CD14-positive monocyte (primary cell): Measurements from ENCODE around the gene NDUFA8. TPM values are rescaled to one million over a fixed set of nuclear protein-coding genes. Genes with fewer than 3 reads are reported as not detected.

Experiments used
- DNase-seq, 3 donors: peaks; one replicate each; pipeline ENCODE4 v3.0.0-alpha.2; 2011 to 2022
- H2AFZ ChIP-seq: 2 replicates; pipeline ENCODE4 v1.6.0; 2012; ENCODE audit warnings: mild to moderate bottlenecking, low read depth, low read length, inconsistent platforms; ENCODE audit not compliant: insufficient read depth, poor library complexity, severe bottlenecking
- H3K27ac ChIP-seq, 2 donors: 1 replicate in 1 of 2; 2 replicates in 1 of 2; pipeline ENCODE4 v1.5.1; 2012 to 2013; ENCODE audit warnings: low read length in 2 of 2, control low read depth in 1 of 2, inconsistent platforms in 1 of 2, low read depth in 1 of 2, mild to moderate bottlenecking in 1 of 2
- H3K27me3 ChIP-seq, 2 donors: one replicate each; pipeline versions ENCODE4 v1.6.0 to v1.6.1; 2011 to 2013; ENCODE audit warnings: low read length in 2 of 2; ENCODE audit not compliant: control insufficient read depth in 2 of 2, insufficient read depth in 2 of 2
- H3K36me3 ChIP-seq, 2 donors: replicated peaks in 1 of 2; 1 replicate in 1 of 2; 2 replicates in 1 of 2; pipeline versions ENCODE4 v1.5.1 to v1.6.1; 2012 to 2013; ENCODE audit warnings: low read length in 2 of 2, control low read depth in 1 of 2, inconsistent platforms in 1 of 2, mild to moderate bottlenecking in 1 of 2; ENCODE audit not compliant: insufficient read depth in 2 of 2, control insufficient read depth in 1 of 2
- H3K4me1 ChIP-seq, 2 donors: 1 replicate in 1 of 2; 2 replicates in 1 of 2; pipeline versions ENCODE4 v1.5.1 to v1.6.1; 2012 to 2013; ENCODE audit warnings: low read length in 2 of 2, control low read depth in 1 of 2, inconsistent platforms in 1 of 2, mild to moderate bottlenecking in 1 of 2, moderate library complexity in 1 of 2; ENCODE audit not compliant: insufficient read depth in 2 of 2, control insufficient read depth in 1 of 2
- H3K4me2 ChIP-seq: replicated peaks from 2 replicates; pipeline ENCODE3; 2012; ENCODE audit warnings: low read length, moderate library complexity, mild to moderate bottlenecking; ENCODE audit not compliant: poor library complexity, severe bottlenecking; ENCODE audit errors: extremely low read depth
- H3K4me3 ChIP-seq, 3 experiments: fragments of 200-600 bp in 1 of 3; sonication (generic) in 1 of 3; replicated peaks in 1 of 3; 1 replicate in 2 of 3; 2 replicates in 1 of 3; pipeline ENCODE4 v1.5.1; 2011 to 2013; ENCODE audit warnings: low read length in 3 of 3, mild to moderate bottlenecking in 3 of 3, control low read depth in 2 of 3, low read depth in 2 of 3, inconsistent platforms in 1 of 3, moderate library complexity in 1 of 3
- H3K79me2 ChIP-seq: 2 replicates; pipeline ENCODE4 v1.6.0; 2012; ENCODE audit warnings: mild to moderate bottlenecking, control low read depth, inconsistent platforms, low read length, moderate library complexity; ENCODE audit not compliant: insufficient read depth
- H3K9ac ChIP-seq: 2 replicates; pipeline ENCODE4 v1.6.0; 2017; ENCODE audit warnings: low read length, mild to moderate bottlenecking; ENCODE audit not compliant: insufficient read depth, poor library complexity, severe bottlenecking
- H3K9me3 ChIP-seq, 2 donors: replicated peaks in 1 of 2; 1 replicate in 1 of 2; 2 replicates in 1 of 2; pipeline versions ENCODE4 v1.5.1 to v1.6.1; 2012 to 2013; ENCODE audit warnings: low read length in 2 of 2, control low read depth in 1 of 2; ENCODE audit not compliant: control insufficient read depth in 1 of 2, insufficient read depth in 1 of 2
- H4K20me1 ChIP-seq: 2 replicates; pipeline ENCODE4 v1.6.0; 2012; ENCODE audit warnings: mild to moderate bottlenecking, low read length, control low read depth, moderate library complexity; ENCODE audit not compliant: insufficient read depth
- H3K27ac Mint-ChIP-seq, 7 donors: one replicate each; pipeline ENCODE4 v1.8.0; 2020; ENCODE audit warnings: mild to moderate bottlenecking in 7 of 7, mixed read lengths in 7 of 7, moderate library complexity in 6 of 7, inconsistent platforms in 2 of 7
- H3K27me3 Mint-ChIP-seq, 3 donors: one replicate each; pipeline ENCODE4 v1.8.0; 2021 to 2022; ENCODE audit warnings: low read depth in 3 of 3, mild to moderate bottlenecking in 3 of 3, mixed read lengths in 3 of 3, moderate library complexity in 3 of 3, inconsistent platforms in 1 of 3
- H3K36me3 Mint-ChIP-seq, 2 donors: one replicate each; pipeline ENCODE4 v1.8.0; 2020; ENCODE audit warnings: mixed read lengths in 2 of 2, inconsistent platforms in 1 of 2, mild to moderate bottlenecking in 1 of 2
- H3K4me1 Mint-ChIP-seq: one replicate; pipeline ENCODE4 v1.8.0; 2020; ENCODE audit warnings: mild to moderate bottlenecking, mixed read lengths
- H3K4me3 Mint-ChIP-seq, 2 donors: one replicate each; pipeline ENCODE4 v1.8.0; 2020; ENCODE audit warnings: mild to moderate bottlenecking in 2 of 2, mixed read lengths in 2 of 2, moderate library complexity in 1 of 2
- H3K9me3 Mint-ChIP-seq, 7 donors: one replicate each; pipeline ENCODE4 v1.8.0; 2020 to 2022; ENCODE audit warnings: mixed read lengths in 7 of 7, mild to moderate bottlenecking in 6 of 7, moderate library complexity in 6 of 7, inconsistent platforms in 2 of 7
- CTCF ChIP-seq: fragments of 200-600 bp; IDR thresholded peaks from one replicate; pipeline ENCODE4 v1.8.0; 2022; ENCODE audit warnings: antibody characterized with exemption, mild to moderate bottlenecking
- WGBS: methylation state at CpG from one replicate; pipeline ENCODE4 v1.1.5; 2013; ENCODE audit warnings: missing lambda C conversion rate; ENCODE audit not compliant: insufficient coverage; 5-methylcytosine and 5-hydroxymethylcytosine counted together
- intact Hi-C, 2 donors: fragments of 100-400 bp; cut with micrococcal nuclease; formaldehyde crosslinking; loops; one replicate each; pipeline versions ENCODE4 v1.15.0 to v1.15.1; 2023
- polyA plus RNA-seq, 3 donors: library from polyadenylated mRNA; depleted of rRNA in 1 of 3; unstranded in 2 of 3; stranded (reverse) in 1 of 3; fragments of 300-500 nt in 2 of 3; fragments of >200 nt in 1 of 3; fragmentation: Illumina TruSeq in 2 of 3; gene quantifications; 1 replicate in 2 of 3; 2 replicates in 1 of 3; pipeline ENCODE4 v1.2.3, GENCODE V29; 2012 to 2021

Gene NDUFA8
- polyA plus RNA-seq, 3 donors = 19.6 to 71.2 (median 63.5) TPM

- H3K27me3 Mint-ChIP-seq = no peaks in the 10 kb centered on the region
- peaks cover 59 to 82% of the 10 kb centered on the region in 2 donors for H3K36me3 ChIP-seq
- intact Hi-C loops = no loop called here
- H3K36me3 Mint-ChIP-seq = peaks cover 60 to 77% of the 10 kb centered on the region in 2 donors
- H3K9me3 ChIP-seq = no peaks in the 10 kb centered on the region
- H3K4me2 ChIP-seq = no peak overlapping the region
- no peak for DNase-seq
- H3K9me3 Mint-ChIP-seq = peaks cover 0 to 1% (median 0%) of the 10 kb centered on the region in 7 donors
- no CpG with 5 or more reads among the region's 3 CpGs for WGBS
- no peaks in the 10 kb centered on the region for H3K27me3 ChIP-seq
- H3K9ac ChIP-seq = no peak overlapping the region
- no peak for TF ChIP-seq CTCF
- H3K27ac Mint-ChIP-seq = no peak overlapping the region
- H2AFZ ChIP-seq = no peak overlapping the region
- peaks cover 3% of the 10 kb centered on the region for H3K4me1 Mint-ChIP-seq
- peaks cover 7% of the 10 kb centered on the region for H4K20me1 ChIP-seq
- H3K27ac ChIP-seq = no peak overlapping the region
- H3K79me2 ChIP-seq = no peaks in the 10 kb centered on the region
- no peaks in the 10 kb centered on the region for H3K4me1 ChIP-seq
- no peak overlapping the region for H3K4me3 Mint-ChIP-seq
- H3K4me3 ChIP-seq = no peak overlapping the region
Observed at GRCh38 chr9:122144836-122145591, 14.6 kb downstream of the NDUFA8 start.

GRCh38 chr9:122143876-122144405 lies 15.6 kb downstream of the NDUFA8 start:
- peak overlapping the region in 3 of 7 donors; percentile 12 to 44 (median 41) for H3K27ac Mint-ChIP-seq

More at GRCh38 chr9:122143876-122144405, 15.6 kb downstream of the NDUFA8 start:
- H3K36me3 ChIP-seq = peaks cover 59 to 71% of the 10 kb centered on the region in 2 donors
- H3K9ac ChIP-seq = no peak overlapping the region
- H3K36me3 Mint-ChIP-seq = peaks cover 52 to 66% of the 10 kb centered on the region in 2 donors
- H2AFZ ChIP-seq = no peak overlapping the region
- DNase-seq = no peak
- no peak overlapping the region for H3K4me3 Mint-ChIP-seq
- no peak for TF ChIP-seq CTCF
- no peaks in the 10 kb centered on the region for H3K79me2 ChIP-seq
- H3K4me1 ChIP-seq = no peaks in the 10 kb centered on the region
- intact Hi-C loops = no loop called here
- no peaks in the 10 kb centered on the region for H3K27me3 ChIP-seq
- 59% methylated on average over 13 of the region's 14 CpGs for WGBS
- H3K27ac ChIP-seq = no peak overlapping the region
- H3K4me1 Mint-ChIP-seq = peaks cover 3% of the 10 kb centered on the region
- H4K20me1 ChIP-seq = no peaks in the 10 kb centered on the region
- no peak overlapping the region for H3K4me2 ChIP-seq
- H3K9me3 Mint-ChIP-seq = peaks cover 0 to 1% (median 0%) of the 10 kb centered on the region in 7 donors
- no peak overlapping the region for H3K4me3 ChIP-seq
- H3K27me3 Mint-ChIP-seq = no peaks in the 10 kb centered on the region
- no peaks in the 10 kb centered on the region for H3K9me3 ChIP-seq
